Common myeloid progenitor, CD34-positive (primary cell): ENCODE results near the gene GOLGB1.
"Not testable (repeated sequence)": the region's sequence is repeated elsewhere in the genome, so short reads cannot be mapped to it uniquely, and the experiment has no call there.

ENCODE experiments used
- CTCF ChIA-PET: fragments of 350-600 bp; sonication (Branson Sonifier 250); formaldehyde crosslinking; loops from one replicate; lab custom pipeline; 2021; ENCODE audit warnings: antibody characterized with exemption; lab: Charles Lee
- POLR2A ChIA-PET: fragments of 350-600 bp; sonication (Branson Sonifier 250); formaldehyde crosslinking; loops from one replicate; lab custom pipeline; 2021; ENCODE audit warnings: antibody characterized with exemption; lab: Charles Lee
- DNase-seq, 3 donors: peaks; one replicate each; pipeline versions ENCODE4 v3.0.0 to v3.0.0-alpha.2; 2013
- H3K27ac ChIP-seq, 2 experiments: 1 replicate in 1 of 2; 2 replicates in 1 of 2; pipeline ENCODE4 v1.7.0; 2013; ENCODE audit warnings: inconsistent platforms in 2 of 2, low read length in 2 of 2, mild to moderate bottlenecking in 2 of 2, low read depth in 1 of 2, moderate library complexity in 1 of 2; ENCODE audit not compliant: severe bottlenecking in 2 of 2, insufficient read depth in 1 of 2, poor library complexity in 1 of 2
- H3K27me3 ChIP-seq, 5 experiments: replicated peaks in 2 of 5; 1 replicate in 3 of 5; 2 replicates in 2 of 5; pipeline versions ENCODE4 v1.6.1 to v1.7.0; 2013; ENCODE audit warnings: low read length in 4 of 5, mild to moderate bottlenecking in 2 of 5, moderate library complexity in 2 of 5, inconsistent platforms in 1 of 5; ENCODE audit not compliant: insufficient read depth in 5 of 5, control insufficient read depth in 4 of 5
- H3K36me3 ChIP-seq, 4 experiments: 1 replicate in 2 of 4; 2 replicates in 2 of 4; pipeline versions ENCODE4 v1.6.1 to v1.7.0; 2013; ENCODE audit warnings: low read length in 3 of 4, control low read depth in 1 of 4, mild to moderate bottlenecking in 1 of 4; ENCODE audit not compliant: control insufficient read depth in 4 of 4, insufficient read depth in 4 of 4
- H3K4me1 ChIP-seq, 4 experiments: 1 replicate in 3 of 4; 2 replicates in 1 of 4; pipeline versions ENCODE4 v1.6.1 to v1.7.1; 2013; ENCODE audit warnings: low read length in 3 of 4, mild to moderate bottlenecking in 3 of 4, control low read depth in 1 of 4, inconsistent platforms in 1 of 4, moderate library complexity in 1 of 4; ENCODE audit not compliant: control insufficient read depth in 4 of 4, insufficient read depth in 4 of 4; ENCODE audit errors: control extremely low read depth in 1 of 4
- H3K4me3 ChIP-seq, 7 experiments: 1 replicate in 4 of 7; 2 replicates in 3 of 7; pipeline versions ENCODE4 v1.5.1 to v1.7.0; 2013; ENCODE audit warnings: mild to moderate bottlenecking in 7 of 7, low read length in 6 of 7, moderate library complexity in 6 of 7, inconsistent platforms in 2 of 7, low read depth in 2 of 7, control low read depth in 1 of 7; ENCODE audit not compliant: insufficient read depth in 4 of 7, control insufficient read depth in 1 of 7; ENCODE audit errors: extremely low read depth in 1 of 7
- H3K9me3 ChIP-seq, 5 experiments: 1 replicate in 4 of 5; 2 replicates in 1 of 5; pipeline versions ENCODE4 v1.6.1 to v1.7.1; 2013; ENCODE audit warnings: low read length in 4 of 5, mild to moderate bottlenecking in 2 of 5, inconsistent platforms in 1 of 5, low read depth in 1 of 5, moderate library complexity in 1 of 5; ENCODE audit not compliant: control insufficient read depth in 4 of 5, insufficient read depth in 2 of 5; ENCODE audit errors: control extremely low read depth in 1 of 5
- WGBS: methylation state at CpG from one replicate; pipeline ENCODE4 v1.1.5; 2013; ENCODE audit not compliant: insufficient coverage; 5-methylcytosine and 5-hydroxymethylcytosine counted together

Gene GOLGB1

DNA sequence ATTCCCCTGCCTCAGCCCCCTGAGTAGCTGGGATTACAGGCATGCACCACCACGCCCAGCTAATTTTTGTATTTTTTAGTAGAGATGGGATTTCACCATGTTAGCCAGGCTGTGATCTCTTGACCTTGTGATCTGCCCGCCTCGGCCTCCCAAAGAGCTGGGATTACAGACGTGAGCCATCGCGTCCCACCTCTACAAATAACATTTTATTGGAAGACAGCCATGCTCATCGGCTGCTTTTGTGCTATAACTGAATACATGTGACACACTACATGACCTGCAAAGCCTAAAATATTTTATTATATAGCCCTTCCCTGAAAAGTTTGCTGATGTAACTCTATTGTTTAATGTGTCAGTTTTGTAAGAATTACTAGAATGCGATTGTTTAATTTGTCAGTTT lies 33.2 kb upstream of the GOLGB1 start:
- H3K27ac ChIP-seq, DNase-seq, POLR2A ChIA-PET, H3K4me3 ChIP-seq, H3K27me3 ChIP-seq, H3K4me1 ChIP-seq, H3K9me3 ChIP-seq: not testable (repeated sequence)
- WGBS: 100% methylated on average over 6 of the region's 8 CpGs
- H3K36me3 ChIP-seq: peaks cover 20 to 70% (median 39%) of the 10 kb centered on the region in 4 experiments
- CTCF ChIA-PET: interaction anchor here (1.0 kb wide), 1 partner anchor 25 kb away, joined by 3 read pairs; no protein-coding TSS in a partner anchor

- DNase-seq: no peak
- no CpG with 5 or more reads among the region's 7 CpGs for WGBS
- peaks cover 15 to 68% (median 42%) of the 10 kb centered on the region in 4 experiments for H3K36me3 ChIP-seq
- no peak overlapping the region for H3K4me3 ChIP-seq
- no peaks in the 10 kb centered on the region for H3K27me3 ChIP-seq
- no peaks in the 10 kb centered on the region for H3K9me3 ChIP-seq
- ChIA-PET POLR2A (no interaction called here), CTCF (no interaction called here)
- H3K4me1 ChIP-seq: no peaks in the 10 kb centered on the region
- H3K27ac ChIP-seq: no peak overlapping the region
Measured at GRCh38 chr3:121781611-121782010, 32.1 kb upstream of the GOLGB1 start.

DNA sequence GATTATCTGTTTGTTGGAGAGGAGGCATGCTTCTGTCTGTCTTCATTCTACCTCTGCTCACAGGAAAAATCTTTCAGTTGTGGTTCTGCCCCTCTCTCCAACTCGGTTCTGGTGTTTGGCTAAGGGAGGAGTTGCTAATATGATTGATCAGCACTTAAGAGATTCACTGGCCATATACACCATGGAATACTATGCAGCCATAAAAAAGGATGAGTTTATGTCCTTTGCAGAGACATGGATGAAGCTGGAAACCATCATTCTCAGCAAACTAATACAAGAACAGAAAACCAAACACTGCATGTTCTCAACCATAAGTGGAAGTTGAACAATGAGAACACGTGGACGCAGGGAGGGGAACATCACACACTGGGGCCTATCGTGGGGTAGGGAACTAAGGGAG lies 25.6 kb upstream of the GOLGB1 start:
- H3K9me3 ChIP-seq, H3K27ac ChIP-seq, CTCF ChIA-PET, POLR2A ChIA-PET, H3K4me1 ChIP-seq, DNase-seq, H3K27me3 ChIP-seq, H3K4me3 ChIP-seq: not testable (repeated sequence)
- 100% methylated on average over 2 of the region's 4 CpGs for WGBS
- peaks cover 30 to 68% (median 51%) of the 10 kb centered on the region in 4 experiments for H3K36me3 ChIP-seq

GRCh38 chr3:121769246-121769645 lies 19.7 kb upstream of the GOLGB1 start:
- Histone ChIP-seq H3K4me3 (no peak overlapping the region), H3K27ac (no peak overlapping the region), H3K36me3 (peaks cover 19 to 48% (median 31%) of the 10 kb centered on the region in 4 experiments), H3K4me1 (peaks cover 0 to 2% (median under 1%) of the 10 kb centered on the region in 4 experiments), H3K27me3 (no peaks in the 10 kb centered on the region), H3K9me3 (peaks cover 0 to 2% (median 0%) of the 10 kb centered on the region in 5 experiments)
- WGBS: no CpG with 5 or more reads among the region's 1 CpG
- POLR2A ChIA-PET: no interaction called here
- CTCF ChIA-PET: no interaction called here
- DNase-seq: no peak

DNA sequence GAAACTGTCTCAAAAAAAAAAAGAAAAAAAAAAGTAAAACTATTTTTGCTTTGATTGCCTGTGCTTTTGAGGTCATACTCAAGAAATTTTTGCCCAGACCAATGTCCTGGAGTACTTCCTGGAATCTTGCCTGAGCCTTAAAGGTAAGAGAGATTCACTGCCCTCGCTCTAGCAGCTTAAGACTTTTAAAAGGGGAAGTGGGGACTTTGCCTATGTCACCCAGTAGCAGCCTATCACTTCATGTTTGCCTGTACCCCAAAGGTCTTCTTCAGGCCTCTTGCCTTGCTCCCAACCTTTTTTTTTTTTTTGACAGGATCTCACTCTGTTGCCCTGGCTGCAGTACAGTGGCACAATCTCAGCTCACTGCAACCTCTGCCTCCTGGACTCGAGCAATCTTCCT lies 18.9 kb upstream of the GOLGB1 start:
- POLR2A ChIA-PET: no interaction called here
- 64% methylated on average over 2 of the region's 2 CpGs for WGBS
- CTCF ChIA-PET: no interaction called here
- Histone ChIP-seq H3K27ac (no peak overlapping the region), H3K27me3 (no peaks in the 10 kb centered on the region), H3K4me3 (no peak overlapping the region), H3K9me3 (no peaks in the 10 kb centered on the region), H3K4me1 (peaks cover 0 to 2% (median under 1%) of the 10 kb centered on the region in 4 experiments), H3K36me3 (peaks cover 18 to 42% (median 25%) of the 10 kb centered on the region in 4 experiments)
- peak in 2 of 3 donors; percentile 13 to 23 for DNase-seq

GRCh38 chr3:121759541-121760202 lies 10.1 kb upstream of the GOLGB1 start:
- Histone ChIP-seq H3K9me3 (no peaks in the 10 kb centered on the region), H3K27me3 (no peaks in the 10 kb centered on the region), H3K27ac (no peak overlapping the region), H3K4me1 (peaks cover 0 to 6% (median under 1%) of the 10 kb centered on the region in 4 experiments), H3K4me3 (no peak overlapping the region), H3K36me3 (no peaks in the 10 kb centered on the region)
- POLR2A ChIA-PET: interaction anchor here (0.6 kb wide), 1 partner anchor 10 kb away, joined by 3 read pairs; no protein-coding TSS in a partner anchor
- peak in 1 of 3 donors; percentile 6 for DNase-seq
- no CpG with 5 or more reads among the region's 3 CpGs for WGBS
- CTCF ChIA-PET: no interaction called here

DNA sequence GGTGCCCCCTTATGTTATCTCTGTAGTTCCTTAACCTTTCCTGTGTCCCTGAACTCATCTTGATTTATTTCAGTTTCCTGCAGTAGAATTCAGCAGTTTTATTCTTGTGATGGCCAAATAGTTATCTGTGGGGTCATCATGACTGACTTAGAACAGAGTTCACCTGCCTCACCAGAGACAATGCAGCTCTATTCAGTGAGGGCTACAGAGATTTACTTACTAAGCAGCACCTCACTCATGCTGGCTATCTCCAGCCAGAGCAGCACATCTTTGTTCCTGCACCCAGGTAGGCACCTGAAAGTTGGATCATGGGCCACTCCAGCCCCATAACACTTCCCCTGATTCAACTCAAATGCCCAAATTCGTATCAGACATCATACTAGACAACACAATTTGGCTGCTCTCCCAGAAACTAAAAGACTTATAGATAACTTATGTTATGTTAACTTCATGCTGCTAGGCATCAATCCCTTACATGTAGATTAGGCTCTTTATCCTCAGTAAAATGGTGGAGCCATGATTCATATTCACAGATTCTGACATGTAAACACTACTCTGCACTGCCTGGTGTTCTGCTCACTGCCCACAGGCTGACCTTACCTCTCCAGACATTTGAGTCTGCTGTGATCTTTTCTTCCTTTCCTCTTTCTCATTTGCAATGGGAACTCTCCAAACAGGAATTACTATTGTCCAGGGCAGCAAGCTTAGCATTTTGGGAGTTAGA lies 9.3 kb upstream of the GOLGB1 start:
- CTCF ChIA-PET: no interaction called here
- Histone ChIP-seq H3K27ac (no peak overlapping the region), H3K4me3 (no peak overlapping the region), H3K36me3 (no peaks in the 10 kb centered on the region), H3K27me3 (no peaks in the 10 kb centered on the region), H3K9me3 (no peaks in the 10 kb centered on the region), H3K4me1 (peaks cover 0 to 6% (median under 1%) of the 10 kb centered on the region in 4 experiments)
- POLR2A ChIA-PET: interaction anchor here (0.6 kb wide), 1 partner anchor 9 kb away, joined by 3 read pairs; no protein-coding TSS in a partner anchor
- no CpG with 5 or more reads among the region's 1 CpG for WGBS
- no peak for DNase-seq
